NCI-H69 (cell line): ENCODE measurements around the gene CCNK.
A peak's percentile ranks its signal among the peaks of the same experiment; 100 is the strongest.

Experiments
- DNase-seq: peaks from one replicate; lab custom pipeline; 2025; lab: John Stamatoyannopoulos, UW

Gene CCNK

DNA sequence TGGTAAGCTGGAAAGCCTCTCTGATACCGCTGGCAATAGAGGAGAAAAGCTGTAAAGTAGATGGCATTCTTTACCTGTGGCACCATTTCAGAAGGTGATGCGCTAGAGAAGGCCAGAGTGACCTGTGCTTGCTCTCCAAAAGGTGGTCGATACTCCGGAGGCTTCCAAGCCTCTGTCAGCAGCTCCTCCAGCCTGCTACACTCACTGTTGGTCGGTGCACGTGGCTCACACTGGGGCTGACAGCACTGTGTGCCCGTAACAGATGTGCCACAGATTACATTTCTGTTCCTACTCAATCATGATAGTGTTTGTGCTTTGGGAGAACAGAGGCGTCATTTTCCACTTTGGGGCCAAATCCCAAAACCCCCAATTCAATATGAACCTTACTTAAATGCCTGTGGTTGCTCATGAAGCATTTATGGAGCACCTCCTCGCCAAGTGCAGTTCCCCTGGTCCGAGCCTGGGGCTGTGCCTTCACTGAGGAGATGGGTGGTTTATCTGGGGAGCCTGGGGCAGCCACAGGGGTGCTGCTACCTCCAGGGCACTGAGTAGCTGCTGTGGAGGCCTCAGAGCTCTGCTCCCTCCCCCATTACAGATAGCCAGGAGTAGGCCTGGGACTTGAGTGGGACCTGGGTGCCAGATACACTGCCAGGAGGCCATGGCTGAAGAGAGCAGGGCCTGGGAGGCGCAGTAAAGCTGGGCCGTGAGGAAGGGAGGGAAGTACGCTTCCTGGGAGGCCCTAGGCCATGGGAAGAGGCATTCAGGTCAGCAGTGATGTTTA, 26.8 kb downstream of the CCNK start:
- no peak for DNase-seq

DNA sequence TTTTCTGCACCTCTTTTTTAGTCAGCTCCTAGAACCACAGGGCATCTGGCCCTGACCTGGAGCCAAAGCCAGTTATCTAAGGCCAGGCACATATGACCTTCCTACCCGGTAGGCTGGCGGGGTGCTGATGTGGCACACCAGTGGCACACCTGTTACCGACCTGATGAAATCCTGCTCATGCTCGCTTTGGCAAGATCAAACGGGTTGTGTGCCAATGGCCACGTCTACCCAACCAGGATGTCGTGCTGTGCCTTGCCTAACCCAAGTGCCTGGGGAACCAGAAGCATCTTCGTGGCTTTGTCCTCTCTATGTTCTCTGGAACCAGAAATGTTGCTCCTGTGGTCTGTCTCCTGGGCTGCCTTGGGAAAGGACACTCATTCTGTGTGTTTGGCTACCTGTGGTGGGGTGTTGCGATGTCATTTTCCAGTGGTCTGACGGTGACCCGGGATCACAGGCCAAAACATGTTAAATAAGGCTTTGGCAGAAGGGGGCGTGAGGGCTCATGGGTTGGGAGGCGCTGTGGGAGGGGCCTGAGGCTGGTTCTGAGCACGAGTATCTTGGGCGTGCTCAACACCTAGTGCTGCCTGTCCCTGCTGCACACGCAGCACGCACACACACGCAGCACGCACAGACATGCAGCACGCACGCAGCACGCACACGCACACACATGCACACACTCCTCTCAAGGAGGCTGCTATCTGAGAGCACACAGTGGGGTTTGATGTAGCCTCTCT, 27.9 kb downstream of the CCNK start:
- no peak for DNase-seq

DNA sequence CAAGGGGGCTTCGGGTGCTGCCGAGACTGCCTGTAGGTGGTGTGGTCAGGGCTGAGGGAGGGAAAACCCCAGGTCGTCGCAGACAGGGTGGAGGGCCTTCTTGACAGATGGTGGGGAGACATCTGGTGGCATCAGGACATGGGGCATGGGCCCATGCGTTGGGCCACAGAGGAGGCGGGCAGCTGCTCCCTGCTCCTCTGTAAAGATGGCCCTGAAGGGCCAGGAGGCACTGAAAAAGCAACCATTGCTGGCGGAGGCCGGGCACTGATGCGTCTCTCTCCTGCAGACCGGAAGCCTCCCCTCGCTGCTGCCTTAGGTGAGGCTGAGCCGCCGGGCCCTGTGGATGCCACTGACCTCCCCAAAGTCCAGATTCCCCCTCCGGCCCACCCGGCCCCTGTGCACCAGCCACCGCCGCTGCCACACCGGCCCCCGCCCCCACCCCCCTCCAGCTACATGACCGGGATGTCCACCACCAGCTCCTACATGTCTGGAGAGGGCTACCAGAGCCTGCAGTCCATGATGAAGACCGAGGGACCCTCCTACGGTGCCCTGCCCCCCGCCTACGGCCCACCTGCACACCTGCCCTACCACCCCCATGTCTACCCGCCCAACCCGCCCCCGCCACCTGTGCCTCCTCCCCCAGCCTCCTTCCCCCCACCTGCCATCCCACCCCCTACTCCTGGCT, 28.8 kb downstream of the CCNK start:
- no peak for DNase-seq

DNA sequence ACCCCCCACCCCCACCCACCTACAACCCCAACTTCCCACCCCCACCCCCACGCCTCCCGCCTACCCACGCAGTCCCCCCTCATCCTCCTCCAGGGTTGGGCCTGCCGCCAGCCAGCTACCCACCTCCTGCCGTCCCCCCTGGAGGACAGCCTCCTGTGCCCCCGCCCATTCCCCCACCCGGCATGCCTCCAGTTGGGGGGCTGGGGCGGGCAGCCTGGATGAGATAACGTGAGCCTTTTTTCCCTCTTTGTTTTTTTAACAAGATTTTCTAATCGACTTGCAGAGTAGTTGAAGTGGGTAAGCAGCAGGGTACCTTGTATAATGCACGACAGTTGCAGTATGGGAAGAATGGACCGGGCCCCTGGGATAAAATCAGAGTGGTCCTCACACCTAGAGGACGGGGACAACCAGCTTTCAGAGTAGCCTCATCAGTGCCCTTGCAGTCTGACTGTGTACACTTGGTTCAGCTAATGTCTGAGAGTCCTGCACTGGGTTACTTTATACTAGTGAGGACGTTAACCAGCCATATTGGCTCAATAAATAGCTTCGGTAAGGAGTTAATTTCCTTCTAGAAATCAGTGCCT, 29.4 kb downstream of the CCNK start:
- DNase-seq = no peak

DNA sequence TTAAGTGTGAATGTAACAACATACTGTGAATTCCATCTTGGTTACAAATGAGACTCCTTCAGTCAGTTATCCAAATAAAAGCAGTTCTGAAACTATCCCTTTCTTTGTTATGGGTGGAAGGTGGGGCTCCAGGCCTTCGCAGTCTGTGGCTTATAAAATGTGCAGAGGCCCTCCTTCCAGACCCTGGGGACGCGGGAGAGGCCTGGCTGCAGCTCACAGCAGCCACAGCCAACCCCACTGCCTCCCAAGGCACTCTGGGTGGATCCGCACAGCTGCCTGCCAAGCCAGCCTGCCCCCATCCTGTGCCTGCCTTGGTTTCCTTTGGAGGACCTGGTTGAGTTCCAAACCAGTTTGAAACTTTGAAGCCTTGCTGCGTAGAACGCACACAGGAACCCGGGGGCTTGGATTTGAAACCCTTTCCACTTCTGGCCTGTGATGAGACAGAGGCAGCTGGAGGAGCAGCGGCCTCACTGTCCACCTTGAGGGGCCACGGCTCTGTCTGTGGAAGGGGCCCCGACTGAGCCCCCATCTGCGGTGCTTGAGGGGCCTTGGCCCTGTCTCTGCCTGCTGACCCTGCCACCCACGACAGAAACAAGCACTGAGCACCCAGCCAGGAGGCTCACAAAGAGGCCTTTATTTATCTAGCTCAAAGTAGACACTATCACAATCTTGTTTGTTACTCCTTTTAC, 30.4 kb downstream of the CCNK start:
- DNase-seq = no peak

DNA sequence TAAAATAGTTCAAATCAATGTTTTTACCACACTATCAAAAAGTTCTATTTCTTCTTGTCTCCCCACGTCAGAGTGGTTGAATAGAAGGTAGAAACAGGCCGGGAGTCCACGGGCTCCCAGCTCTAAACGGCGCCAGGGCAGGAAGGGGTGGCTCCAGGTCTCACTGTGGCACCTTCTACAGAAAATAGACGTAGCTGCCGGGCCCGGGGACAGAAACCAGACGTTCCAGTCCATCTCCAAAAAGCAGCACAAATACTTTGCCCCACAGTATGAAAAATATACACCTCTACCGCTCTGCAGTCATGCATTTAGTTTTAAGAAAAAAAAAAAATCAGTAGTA, 30.9 kb downstream of the CCNK start:
- no peak for DNase-seq

DNA sequence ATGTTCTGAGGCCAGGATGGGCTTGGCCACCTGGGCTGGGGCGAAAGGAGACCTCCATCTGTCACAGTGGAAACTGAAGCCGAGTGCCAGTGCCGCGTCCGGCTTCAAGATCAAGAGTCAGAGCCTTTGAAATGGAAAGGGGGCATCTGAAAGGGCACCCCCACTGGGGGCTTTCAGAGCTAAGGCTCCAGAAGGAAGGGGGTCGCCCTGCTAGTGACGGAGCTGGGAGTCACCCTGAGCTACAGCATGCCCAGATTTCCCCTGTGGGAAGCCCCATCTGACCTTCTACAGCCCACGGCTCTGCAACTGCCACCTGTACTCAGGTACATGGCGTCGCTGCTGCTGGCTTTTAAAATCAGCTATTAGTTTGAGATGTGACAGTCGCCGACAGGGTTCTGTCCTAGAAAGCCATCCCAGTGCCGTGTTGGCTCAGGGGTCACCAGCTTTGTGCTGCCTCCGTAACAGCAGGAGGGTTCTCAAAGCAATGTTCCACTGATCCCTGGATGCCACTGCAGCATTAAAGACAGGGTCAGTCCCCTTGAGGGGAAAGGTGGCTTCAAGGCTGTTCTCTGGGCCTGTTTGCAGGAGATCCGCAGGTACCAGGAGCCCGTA, 31.5 kb downstream of the CCNK start:
- DNase-seq = no peak

DNA sequence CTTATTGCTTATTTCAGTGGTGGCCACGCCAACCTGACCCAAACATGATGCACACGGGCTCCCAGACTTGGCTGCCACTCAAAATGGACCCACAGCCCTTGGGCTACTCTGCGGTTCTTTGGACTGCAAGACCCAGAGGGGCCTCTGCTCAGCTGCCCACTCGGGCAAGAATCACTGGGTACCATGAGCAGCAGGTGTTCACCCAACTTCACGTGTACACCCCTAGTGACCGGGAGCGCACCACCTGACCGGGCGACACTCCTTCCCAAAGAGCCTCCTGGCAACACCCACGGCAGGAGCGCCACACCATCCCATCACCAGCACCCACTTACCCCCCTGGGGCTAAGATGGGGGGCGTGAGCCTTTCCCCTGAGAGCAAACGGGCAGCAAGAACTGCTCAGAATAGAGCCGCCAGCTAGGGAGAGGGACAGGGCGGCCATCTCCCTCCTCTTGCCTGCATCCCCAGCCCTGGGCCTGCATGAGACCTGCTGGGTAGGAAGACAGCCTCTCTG, 32.0 kb downstream of the CCNK start:
- DNase-seq = no peak

DNA sequence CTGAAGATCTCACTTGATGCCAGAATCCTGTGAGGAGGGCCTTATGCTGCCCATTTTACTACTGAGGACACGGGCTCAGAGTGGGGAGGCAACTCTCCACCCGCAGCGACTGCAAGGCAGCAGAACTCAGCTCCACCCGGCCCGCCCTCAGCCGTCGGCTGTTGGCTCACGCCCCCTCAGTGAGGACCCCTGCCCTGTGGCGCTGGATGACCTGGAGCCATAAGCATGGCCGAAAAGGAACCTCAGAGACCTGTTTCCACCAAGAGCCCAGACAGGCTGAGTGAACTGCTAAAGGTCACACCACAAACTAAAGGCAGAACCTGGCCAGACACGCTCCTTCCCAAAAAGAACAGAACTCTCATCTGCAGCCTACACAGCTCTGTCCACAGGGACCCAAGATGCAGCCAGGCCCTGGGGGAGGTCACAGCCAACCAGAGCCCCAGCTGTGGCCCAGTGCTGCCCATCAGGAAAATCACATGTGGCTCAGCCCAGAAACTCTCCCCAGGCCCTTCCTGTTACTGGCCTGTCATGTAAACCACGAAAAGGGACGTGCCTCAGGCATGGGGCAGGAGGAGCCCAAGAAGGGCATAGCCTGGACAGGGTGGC, 32.8 kb downstream of the CCNK start:
- no peak for DNase-seq

DNA sequence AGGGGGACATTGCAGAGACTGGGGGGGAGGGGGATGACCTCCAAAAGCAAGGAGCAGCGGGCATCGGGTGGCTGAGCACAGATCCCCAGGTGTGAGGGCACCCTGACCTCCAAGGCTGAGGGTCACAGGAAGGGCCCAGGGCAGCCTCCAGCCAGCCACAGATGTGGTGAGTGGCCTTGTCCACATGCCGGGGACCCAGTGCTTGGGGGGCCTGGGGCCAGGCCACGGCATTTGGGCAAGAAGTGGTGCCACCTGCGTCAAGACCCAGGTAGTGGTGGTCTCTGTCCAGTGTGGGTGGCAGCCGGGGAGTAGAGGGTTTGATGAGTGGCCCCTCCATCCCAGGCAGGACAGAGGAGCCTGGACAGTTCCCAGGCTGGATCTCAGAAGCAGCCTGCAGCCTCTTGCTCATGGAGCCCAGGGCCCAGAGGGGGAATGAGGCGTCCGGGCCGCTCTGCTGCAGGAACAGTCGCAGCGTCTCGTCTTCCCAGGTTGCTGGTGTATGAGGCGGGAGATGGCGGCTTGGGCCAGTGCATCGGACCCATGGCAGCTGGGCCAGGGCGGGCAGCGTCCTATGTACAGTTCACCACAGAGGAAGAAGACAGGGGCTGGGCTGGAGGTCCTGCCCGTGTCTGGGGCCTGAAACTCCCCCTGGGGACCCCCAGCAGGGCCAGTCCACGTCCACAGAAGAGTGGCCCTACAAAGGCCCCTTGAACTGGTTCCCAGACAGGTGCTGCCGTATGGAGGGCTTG, 33.5 kb downstream of the CCNK start:
- no peak for DNase-seq

DNA sequence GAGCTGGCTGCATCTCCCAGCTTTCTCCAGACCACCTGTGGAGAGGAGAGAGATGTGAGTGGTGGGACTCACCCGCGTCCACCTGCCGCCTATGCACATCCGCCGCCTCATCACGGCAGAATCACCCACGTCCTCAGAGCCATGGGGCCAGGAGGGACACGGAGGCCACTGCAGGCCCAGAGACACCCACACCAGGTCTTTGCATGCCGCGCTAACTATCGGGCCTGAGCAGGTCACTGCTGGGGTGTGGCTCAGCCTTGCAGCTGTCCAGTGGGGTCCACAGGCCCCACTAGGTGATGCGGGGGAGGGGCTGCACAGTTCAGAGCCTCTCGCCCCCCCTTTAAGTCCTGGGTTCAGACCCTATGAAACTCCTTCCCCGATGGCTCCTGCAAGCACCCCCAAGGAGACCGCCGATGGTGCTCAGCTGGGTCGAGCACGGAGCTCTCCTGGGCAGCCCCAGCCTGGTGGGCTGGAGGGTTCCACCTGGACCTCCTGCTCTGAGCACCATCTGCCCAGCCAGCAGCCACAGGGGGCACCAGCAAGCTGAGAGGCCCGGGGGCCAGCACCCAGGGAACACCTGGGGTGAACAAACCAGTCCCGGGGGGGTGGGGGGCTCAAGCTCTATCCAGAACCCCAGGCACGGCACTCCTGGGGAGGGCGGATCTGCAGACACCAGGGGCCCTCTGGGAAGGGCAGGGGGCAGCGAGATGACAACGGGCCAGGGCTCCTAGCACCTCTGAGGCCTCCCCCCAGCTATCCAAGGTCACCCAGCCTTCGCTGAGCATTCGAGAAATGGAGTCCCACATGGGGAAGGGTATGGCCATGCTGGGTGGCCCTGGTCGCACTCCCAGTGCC, 34.3 kb downstream of the CCNK start:
- no peak for DNase-seq

DNA sequence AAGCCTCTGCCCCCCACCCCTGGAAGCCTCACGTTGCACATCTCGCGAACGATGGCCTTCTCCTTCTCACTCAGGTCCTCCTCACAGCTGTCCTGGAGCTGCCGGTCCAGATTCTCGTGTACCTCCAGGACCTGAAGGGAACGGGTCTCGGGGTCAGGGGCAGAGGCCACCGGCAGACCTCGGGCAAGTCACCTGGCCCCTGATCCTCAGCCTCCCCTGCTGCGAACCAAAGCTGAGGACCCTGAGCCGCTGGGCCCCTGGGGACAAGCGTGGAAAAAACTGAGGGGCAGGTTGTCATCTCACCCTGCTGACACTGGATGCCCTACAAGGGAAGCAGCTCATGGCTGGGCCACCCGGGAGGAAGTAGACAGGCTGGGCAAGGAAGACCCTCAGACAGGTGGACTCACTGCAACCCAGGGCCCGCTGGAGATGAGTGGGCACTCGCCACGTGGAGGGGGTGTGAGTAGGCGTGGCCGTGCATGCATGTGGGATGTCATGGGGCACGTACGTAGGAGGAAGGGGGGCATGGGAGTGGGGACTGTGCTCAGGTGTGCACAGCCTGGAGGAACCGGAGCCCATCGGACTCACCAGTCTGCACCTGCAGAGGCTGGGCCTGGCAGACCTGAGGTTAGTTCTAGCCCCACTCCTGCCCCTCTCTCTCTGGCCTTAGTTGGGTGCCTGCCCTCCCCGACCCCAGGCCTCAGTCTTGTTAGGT, 35.1 kb downstream of the CCNK start:
- DNase-seq = no peak

DNA sequence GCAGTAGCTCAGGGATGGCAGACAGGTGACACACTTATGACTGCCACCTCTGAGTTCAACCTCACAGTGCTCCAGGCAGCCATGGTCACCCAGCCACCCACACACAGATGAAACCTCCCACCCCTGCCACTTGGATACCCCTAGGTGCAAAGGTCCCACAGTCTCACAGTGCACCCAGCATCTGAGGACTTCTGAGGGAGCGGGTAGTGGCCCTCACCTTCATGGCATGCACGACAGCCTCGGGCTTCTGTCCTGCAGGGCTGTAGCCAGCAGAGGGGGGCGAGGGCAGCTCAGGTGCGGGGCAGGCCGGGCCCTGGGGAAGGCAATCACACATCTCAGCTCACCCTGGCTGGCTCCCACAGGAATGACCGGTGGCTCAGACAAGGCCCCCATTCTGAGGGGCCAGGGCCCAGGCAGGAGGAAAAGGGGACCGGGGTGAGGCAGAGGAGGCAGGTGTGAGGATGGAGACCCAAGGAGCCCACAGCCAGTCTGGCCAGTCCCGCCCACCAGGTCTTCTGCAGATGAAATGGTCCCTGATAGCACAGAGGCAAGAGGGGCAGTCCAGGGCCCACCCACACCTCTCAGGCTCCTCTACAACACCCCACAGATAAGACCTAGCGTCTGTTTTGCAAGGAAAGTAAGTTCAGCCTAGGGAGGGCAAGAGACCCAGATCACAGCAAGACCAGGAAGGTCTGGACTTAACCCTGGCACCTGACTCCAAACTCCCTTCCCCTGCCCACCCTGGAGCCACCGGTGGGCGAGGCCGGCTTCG, 35.8 kb downstream of the CCNK start:
- no peak for DNase-seq

DNA sequence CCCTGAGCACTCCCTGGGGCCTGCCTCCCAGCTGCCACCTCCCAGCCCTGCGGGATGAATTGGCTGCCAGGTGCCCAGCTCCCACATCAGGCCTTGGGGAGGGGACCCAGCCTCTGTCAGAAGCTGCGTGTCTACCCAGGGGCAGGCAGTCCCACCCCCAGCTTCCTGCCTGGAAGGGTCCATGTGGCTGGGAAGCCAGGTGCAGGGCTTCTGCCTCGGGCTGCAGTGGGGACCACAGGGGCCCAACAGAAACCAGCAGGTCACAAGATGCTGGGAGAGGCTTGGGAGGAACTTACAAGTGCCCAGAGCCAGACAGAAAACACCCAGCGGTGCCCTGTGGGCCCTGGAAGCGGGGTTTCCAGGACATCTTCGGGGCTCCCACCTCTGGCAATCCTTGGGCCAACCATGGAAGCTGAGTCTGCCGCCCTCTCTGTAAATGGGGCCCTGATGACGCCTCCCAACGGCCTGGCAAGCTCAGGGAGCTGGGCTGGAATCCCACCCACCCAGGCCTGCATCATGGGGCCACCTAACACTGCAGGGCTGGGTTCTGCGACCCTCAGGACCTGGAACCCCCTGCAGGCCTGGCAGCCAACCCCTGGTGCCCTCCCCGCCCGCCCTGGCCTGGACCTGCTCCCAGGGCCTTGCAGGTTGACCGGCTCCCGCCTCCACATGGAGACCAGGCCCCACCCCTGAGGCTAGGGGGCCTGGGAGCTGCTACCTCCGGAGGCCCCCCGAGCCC, 36.6 kb downstream of the CCNK start:
- DNase-seq = no peak

DNA sequence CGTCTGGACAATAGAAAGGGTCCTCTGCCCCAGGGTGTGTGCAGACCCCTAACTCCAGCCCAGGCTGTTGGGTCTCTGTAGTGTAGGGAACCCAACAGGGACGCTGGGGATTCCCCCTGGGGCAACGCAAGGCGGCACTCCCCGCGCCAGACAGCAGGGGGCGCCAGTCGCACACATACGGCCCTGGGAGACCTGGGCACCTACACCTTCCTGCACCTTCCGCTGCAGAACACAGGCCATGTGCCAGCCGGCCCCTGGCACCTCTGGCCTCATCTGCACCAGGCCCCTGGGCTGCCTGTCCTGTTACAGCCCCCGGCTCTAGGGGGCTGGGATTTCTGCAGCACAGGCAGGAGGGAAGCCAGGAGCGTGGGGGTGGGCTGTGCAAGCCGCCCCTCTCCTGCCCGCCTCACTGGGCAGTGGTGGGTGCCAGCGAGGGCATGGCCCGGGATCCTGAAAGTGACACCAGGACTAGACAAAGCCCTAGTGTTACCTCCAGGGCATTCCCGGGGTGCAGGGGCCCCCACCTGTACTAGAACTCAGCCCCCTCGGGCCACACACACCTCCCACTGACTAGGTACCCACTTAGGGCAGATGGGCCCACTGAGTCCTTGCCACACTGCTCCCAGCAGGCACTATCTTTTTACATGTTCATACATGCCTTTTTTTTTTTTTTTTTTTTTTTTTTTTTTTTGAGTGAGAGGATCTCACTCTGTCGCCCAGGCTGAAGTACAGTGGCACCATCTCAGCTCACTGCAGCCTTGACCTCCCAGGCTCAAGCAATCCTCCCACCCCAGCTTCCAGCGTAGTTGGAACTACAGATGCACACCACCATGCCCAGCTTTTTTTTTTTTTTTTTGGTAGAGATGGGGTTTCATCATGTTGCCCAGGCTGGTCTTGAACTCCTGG, 37.5 kb downstream of the CCNK start:
- peak; percentile 82 for DNase-seq

DNA sequence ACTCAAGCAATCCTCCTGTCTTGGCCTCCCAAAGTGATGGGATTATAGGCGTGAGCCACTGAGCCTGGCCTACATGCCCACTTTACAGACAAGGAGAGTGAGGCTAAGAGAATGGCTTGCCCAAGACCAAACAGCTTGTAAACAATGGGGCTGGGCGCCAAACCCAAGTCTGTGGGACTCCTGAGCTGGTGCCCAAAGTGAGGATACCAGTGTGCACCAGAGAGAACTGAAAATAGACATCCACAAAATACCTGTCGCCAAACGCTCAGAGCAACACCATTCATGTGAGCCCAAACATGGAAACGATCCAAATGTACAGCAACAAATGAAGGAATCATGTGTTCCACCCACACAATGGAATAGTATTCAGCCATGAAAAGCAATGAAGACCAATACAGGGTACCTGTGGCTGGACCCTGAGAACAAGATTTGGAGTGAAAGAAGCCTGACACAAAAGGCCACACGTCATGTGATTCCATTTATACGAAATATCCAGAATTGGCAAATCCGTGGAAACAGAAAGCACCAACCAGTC, 38.2 kb downstream of the CCNK start:
- DNase-seq = no peak
